Measurements from ENCODE around the gene TACO1.

The TACO1 gene
- long read RNA-seq, donor 1, transcript TACO1-201 (5 exons, 1,469 nt), result major isoform, 9 of 9 reads
- long read RNA-seq, donor 1, partial matches to known transcripts, result 0 of 9 reads
- long read RNA-seq, donor 1, other reads (novel, unspliced or antisense), result 0 of 9 reads
- long read RNA-seq, donor 2, transcript TACO1-201 (5 exons, 1,469 nt), result major isoform, 9 of 9 reads
- long read RNA-seq, donor 2, partial matches to known transcripts, result 0 of 9 reads
- long read RNA-seq, donor 2, other reads (novel, unspliced or antisense), result 0 of 9 reads
- long read RNA-seq, donor 3, transcript TACO1-201 (5 exons, 1,469 nt), result major isoform, 7 of 7 reads
- long read RNA-seq, donor 3, partial matches to known transcripts, result 0 of 7 reads
- long read RNA-seq, donor 3, other reads (novel, unspliced or antisense), result 0 of 7 reads
- long read RNA-seq, donor 4, transcript TACO1-201 (5 exons, 1,469 nt), result major isoform, 9 of 9 reads
- long read RNA-seq, donor 4, partial matches to known transcripts, result 0 of 9 reads
- long read RNA-seq, donor 4, other reads (novel, unspliced or antisense), result 0 of 9 reads
- long read RNA-seq, donor 5, transcript TACO1-201 (5 exons, 1,469 nt), result major isoform, 16 of 17 reads
- long read RNA-seq, donor 5, partial matches to known transcripts, result 0 of 17 reads
- long read RNA-seq, donor 5, other reads (novel, unspliced or antisense), result 0 of 17 reads
- long read RNA-seq, donor 6, transcript TACO1-201 (5 exons, 1,469 nt), result major isoform, 8 of 8 reads
- long read RNA-seq, donor 6, partial matches to known transcripts, result 0 of 8 reads
- long read RNA-seq, donor 6, other reads (novel, unspliced or antisense), result 0 of 8 reads
- long read RNA-seq, donor 7, result 0 reads
- long read RNA-seq, donor 8, transcript TACO1-201 (5 exons, 1,469 nt), result major isoform, 14 of 14 reads
- long read RNA-seq, donor 8, partial matches to known transcripts, result 0 of 14 reads
- long read RNA-seq, donor 8, other reads (novel, unspliced or antisense), result 0 of 14 reads

- peak; percentile 87 for DNase-seq
Measured at GRCh38 chr17:63600569-63601438, at the start of gene TACO1. TACO1 (plus strand) TSS chr17:63600895; CDS start chr17:63601084, 189 bp downstream.

- no peak for DNase-seq
Measured at GRCh38 chr17:63552211-63552610, 48.5 kb upstream of the TACO1 start.

- DNase-seq, result no peak
Measured at GRCh38 chr17:63555500-63556156, 45.1 kb upstream of the TACO1 start.

DNA sequence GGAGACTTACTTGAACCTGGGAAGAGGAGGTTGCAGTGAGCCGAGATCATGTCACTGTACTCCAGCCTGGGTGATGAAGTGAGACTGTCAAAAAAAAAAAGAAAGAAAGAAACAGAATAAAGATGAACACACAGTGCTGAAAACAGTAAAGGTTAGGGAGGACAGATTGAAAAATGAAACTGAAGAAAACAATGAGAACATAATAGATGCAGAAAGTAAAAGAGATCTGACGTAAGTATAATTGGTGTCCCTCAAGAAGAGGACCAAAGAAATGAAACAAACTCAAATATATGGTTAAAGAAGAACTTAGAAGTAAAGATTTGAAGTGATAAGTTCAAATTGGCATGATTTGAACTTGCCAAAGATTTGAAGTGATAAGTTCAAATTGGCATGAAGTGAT lies 43.3 kb upstream of the TACO1 start:
- no peak for DNase-seq

- DNase-seq, result no peak
Measured at GRCh38 chr17:63558441-63558840, 42.3 kb upstream of the TACO1 start.

- no peak for DNase-seq
Measured at GRCh38 chr17:63561819-63562218, 38.9 kb upstream of the TACO1 start.

- no peak for DNase-seq
Measured at GRCh38 chr17:63563339-63563738, 37.4 kb upstream of the TACO1 start.

DNA sequence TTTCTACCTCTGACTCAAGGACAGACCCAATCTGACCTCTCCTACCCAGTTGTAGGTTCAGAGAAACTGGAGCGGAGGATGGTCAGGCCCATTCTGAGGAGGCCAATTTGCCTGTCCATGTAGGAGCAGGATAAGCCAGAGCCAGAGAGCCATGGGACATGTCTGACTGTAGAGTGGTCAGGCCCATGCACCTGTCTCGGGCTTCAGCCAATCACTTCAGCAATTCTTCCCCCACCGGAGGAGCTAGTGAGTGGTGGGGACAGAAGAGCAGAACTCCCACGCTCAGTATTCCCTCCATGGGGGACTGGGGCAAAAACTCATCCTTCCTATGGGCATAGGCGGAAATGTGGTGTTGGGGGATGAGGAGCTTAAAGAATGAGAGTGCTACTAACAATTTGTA lies 36.1 kb upstream of the TACO1 start:
- no peak for DNase-seq

DNA sequence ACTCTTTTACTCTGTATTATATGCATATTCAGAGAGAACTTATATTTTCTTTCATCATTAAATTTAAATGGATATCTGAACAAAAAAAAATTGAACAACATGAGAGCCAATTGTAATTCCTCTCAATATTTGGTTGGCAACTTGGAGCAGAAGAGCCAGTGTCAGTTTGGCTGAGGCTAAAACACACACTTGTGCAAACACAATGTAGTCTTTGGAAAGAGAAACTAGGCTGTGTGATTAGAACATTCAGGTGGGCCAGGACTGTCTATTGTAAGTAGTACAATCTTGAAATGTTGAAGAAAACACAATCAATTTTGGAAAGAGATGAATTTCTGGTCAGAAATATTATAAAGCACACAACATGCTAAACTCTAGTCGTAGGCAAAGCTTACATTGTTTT lies 33.5 kb upstream of the TACO1 start:
- DNase-seq, result no peak

DNA sequence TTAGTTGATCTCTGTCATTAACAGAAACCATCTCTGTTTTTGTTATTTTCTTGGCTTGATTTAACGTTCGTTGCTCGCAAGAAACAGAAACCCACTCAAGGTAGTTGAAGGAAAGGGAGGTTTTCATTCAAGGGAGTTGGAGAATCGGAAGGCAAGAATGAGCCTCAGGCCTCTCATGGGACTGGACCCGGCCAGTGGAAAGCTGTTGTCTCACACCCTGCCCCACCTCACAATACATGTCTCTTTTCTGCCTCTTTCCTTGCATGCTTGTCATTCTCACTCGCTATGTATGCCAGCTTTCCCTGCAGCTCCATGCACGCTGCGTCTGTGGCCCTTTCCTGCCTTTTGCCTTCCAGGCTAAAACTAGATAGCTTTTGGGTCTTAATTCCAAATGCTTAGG lies 32.1 kb upstream of the TACO1 start:
- no peak for DNase-seq

GRCh38 chr17:63571632-63572310 lies 28.9 kb upstream of the TACO1 start:
- no peak for DNase-seq

GRCh38 chr17:63573634-63574033 lies 27.1 kb upstream of the TACO1 start:
- DNase-seq, result no peak

DNA sequence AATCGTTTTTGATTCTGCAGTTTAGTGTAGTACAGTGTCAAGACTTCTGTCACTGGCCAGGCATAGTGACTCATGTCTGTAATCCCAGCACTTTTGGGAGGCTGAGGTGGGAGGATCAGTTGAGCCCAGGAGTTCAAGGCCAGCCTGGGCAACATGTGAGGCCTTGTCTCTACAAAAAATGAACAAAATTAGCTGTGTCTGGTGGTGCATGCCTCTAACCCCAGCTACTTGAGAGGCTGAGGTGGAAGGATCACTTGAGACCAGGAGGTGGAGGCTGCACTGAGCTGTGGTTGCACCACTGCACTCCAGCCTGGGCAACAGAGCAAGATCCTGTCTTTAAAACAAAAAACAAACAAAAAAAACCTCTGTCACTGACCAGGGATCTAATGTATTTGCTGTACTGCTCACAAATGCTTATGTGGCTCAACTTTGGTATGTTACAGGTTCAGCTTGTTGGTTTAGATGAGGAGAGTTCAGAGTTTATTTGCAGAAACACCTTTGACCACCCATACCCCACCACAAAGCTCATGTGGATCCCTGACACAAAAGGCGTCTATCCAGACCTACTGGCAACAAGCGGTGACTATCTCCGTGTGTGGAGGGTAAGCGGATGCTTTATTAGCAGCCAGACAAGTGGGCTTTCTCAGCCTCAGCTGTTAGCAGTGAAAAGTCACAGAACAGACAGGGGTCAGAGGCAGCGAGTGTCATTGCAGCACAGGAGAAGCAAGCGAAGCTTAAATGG lies 22.5 kb upstream of the TACO1 start:
- DNase-seq, result no peak

GRCh38 chr17:63578769-63579111 lies 22.0 kb upstream of the TACO1 start:
- no peak for DNase-seq

DNA sequence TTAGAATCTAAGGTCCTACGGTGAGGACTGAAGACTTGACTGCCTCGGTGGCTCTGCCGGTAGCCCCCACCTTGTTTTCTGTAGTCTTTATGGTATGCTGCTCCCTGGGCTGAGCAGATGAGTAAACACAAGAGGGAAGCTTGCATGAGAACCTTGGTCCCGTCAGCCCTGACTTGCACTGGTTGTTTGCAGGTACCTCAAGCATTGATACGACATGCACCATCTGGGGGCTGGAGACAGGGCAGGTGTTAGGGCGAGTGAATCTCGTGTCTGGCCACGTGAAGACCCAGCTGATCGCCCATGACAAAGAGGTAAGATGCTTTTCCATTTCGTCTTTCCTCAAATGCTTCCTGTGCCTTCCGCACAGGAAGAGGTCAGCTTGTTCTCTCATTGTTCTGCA lies 21.1 kb upstream of the TACO1 start:
- DNase-seq, result no peak

GRCh38 chr17:63587770-63588169 lies 12.9 kb upstream of the TACO1 start:
- DNase-seq, result no peak

GRCh38 chr17:63588797-63589196 lies 11.9 kb upstream of the TACO1 start:
- no peak for DNase-seq

DNA sequence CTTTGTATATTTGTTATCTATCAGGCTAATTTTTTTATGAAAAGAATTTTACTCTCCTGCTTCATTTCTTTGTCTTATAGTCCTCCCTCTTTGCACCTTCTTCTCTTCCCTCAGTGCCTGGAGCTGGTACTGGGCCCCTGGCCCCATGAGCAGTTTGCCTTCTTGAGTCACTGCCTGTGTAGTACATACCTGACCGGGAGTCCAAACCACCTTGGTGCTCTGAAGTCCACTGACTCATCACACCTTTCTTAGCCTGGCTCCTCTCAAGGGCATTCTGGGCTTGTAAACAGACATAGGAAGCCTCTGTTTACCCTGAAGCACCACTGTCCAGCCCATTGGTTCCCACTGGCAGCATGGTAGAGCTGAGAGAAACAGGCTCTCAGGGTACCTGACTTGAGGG lies 11.0 kb upstream of the TACO1 start:
- no peak for DNase-seq

- no peak for DNase-seq
Measured at GRCh38 chr17:63592797-63593196, 7.9 kb upstream of the TACO1 start.

DNA sequence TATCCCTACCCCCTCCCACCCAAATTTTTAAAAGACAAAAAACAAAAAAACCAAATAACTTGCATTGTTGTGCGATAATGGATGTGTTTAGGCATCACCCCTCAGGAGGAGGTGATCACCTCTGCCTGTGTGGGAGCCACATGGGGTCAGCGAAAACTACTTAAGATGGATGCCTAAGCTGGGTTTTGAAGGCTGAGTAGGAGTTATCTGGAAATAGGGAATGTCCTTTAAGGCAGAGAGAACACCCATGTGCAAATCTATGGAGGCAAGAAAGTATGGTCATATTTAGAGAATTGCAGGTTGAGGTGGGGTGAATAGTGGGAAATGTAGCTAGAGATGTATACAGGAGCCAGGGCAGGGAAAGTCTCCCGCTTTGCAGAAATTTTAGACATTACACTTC lies 5.6 kb upstream of the TACO1 start:
- no peak for DNase-seq

All from right kidney (tissue), 9 donors.